Right lobe of liver (tissue), 4 donors: ENCODE results near the gene SH3GLB2.

Source experiments
- POLR2A ChIP-seq: fragments of 450-650 bp; IDR thresholded peaks from one replicate; pipeline ENCODE4 v1.6.1; 2017; ENCODE audit warnings: antibody characterized with exemption, mild to moderate bottlenecking
- TF ChIP-seq, protein P1 (sequence below), 4 donors: fragments of 200-600 bp in 3 of 4; fragments of 450-650 bp in 1 of 4; IDR thresholded peaks; one replicate each; pipeline versions ENCODE4 v1.5.1 to v1.8.0; 2016 to 2022; ENCODE audit warnings: antibody characterized with exemption in 4 of 4, mild to moderate bottlenecking in 2 of 4
- donor health status: DM: no; HTN: no; CAD: no.
- donor health status: DM: no; HTN: no; CAD: no.
- donor health status: DM: no; HTN: yes; CAD: no.

DNA sequence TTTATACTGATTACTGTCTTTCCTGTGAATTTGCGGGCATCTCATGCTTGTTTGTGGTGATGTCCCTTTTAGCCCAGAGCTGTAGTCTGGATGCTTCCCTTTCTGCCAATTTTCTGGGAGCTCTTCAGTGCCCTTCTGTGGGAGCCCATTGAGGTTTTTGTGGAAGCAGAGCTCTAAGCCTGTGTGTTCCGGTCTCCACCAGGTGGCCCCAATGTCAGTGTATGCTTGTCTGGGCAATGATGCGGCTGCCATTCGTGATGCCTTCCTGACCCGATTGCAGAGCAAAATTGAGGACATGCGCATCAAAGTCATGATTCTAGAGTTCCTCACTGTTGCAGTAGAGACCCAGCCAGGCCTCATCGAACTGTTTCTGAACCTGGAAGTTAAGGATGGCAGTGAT, 35.1 kb downstream of the SH3GLB2 start:
- TF ChIP-seq, protein P1, sequence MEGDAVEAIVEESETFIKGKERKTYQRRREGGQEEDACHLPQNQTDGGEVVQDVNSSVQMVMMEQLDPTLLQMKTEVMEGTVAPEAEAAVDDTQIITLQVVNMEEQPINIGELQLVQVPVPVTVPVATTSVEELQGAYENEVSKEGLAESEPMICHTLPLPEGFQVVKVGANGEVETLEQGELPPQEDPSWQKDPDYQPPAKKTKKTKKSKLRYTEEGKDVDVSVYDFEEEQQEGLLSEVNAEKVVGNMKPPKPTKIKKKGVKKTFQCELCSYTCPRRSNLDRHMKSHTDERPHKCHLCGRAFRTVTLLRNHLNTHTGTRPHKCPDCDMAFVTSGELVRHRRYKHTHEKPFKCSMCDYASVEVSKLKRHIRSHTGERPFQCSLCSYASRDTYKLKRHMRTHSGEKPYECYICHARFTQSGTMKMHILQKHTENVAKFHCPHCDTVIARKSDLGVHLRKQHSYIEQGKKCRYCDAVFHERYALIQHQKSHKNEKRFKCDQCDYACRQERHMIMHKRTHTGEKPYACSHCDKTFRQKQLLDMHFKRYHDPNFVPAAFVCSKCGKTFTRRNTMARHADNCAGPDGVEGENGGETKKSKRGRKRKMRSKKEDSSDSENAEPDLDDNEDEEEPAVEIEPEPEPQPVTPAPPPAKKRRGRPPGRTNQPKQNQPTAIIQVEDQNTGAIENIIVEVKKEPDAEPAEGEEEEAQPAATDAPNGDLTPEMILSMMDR (IDR thresholded peaks at IDR 0.05) = peak in 2 of 4 donors; percentile 15 to 19
- TF ChIP-seq POLR2A = no peak
